Neural progenitor cell (in vitro differentiated cells): ENCODE results near the gene CRMP1. TPM values are rescaled to one million over a fixed set of nuclear protein-coding genes. Genes with fewer than 3 reads are reported as not detected.

ENCODE experiments used
- DNase-seq: peaks from one replicate; pipeline ENCODE4 v3.0.0-alpha.2; 2016; ENCODE audit warnings: low spot score
- H2AFZ ChIP-seq: fragments of 200-600 bp; sonication (generic); replicated peaks from 2 replicates; pipeline ENCODE4 v1.6.1; 2016; ENCODE audit warnings: antibody characterized with exemption
- H3F3A ChIP-seq: fragments of 200-600 bp; sonication (generic); 2 replicates; pipeline ENCODE4 v1.6.1; 2016; ENCODE audit warnings: antibody characterized with exemption, low read depth
- H3K27ac ChIP-seq: fragments of 200-600 bp; sonication (generic); 2 replicates; pipeline ENCODE4 v1.5.1; 2016; ENCODE audit warnings: mild to moderate bottlenecking
- H3K27me3 ChIP-seq: fragments of 200-600 bp; sonication (generic); 2 replicates; pipeline ENCODE4 v1.6.1; 2016; ENCODE audit warnings: mild to moderate bottlenecking, moderate library complexity
- H3K36me3 ChIP-seq: fragments of 200-600 bp; sonication (generic); 2 replicates; pipeline ENCODE4 v1.5.1; 2016
- H3K4me1 ChIP-seq: fragments of 200-600 bp; sonication (generic); 2 replicates; pipeline ENCODE4 v1.6.1; 2016; ENCODE audit warnings: mixed run types
- H3K4me2 ChIP-seq: fragments of 200-600 bp; sonication (generic); 2 replicates; pipeline ENCODE4 v1.6.1; 2016
- H3K4me3 ChIP-seq: fragments of 200-600 bp; sonication (generic); 2 replicates; pipeline ENCODE4 v1.5.1; 2016
- H3K79me2 ChIP-seq: fragments of 200-600 bp; sonication (generic); 2 replicates; pipeline ENCODE4 v1.6.1; 2016; ENCODE audit warnings: low read depth
- H3K9ac ChIP-seq: fragments of 200-600 bp; sonication (generic); 2 replicates; pipeline ENCODE4 v1.6.1; 2016
- H3K9me3 ChIP-seq: fragments of 200-600 bp; sonication (generic); 2 replicates; pipeline ENCODE4 v1.5.1; 2016; ENCODE audit warnings: low read depth
- H4K20me1 ChIP-seq: fragments of 200-600 bp; sonication (generic); 2 replicates; pipeline ENCODE4 v1.6.1; 2016; ENCODE audit warnings: low read depth
- H3K27ac Mint-ChIP-seq: 3 replicates; pipeline ENCODE4 v1.8.0; 2021; ENCODE audit warnings: mixed read lengths
- H3K27me3 Mint-ChIP-seq: 2 replicates; pipeline ENCODE4 v1.8.0; 2022; ENCODE audit warnings: low read depth, mild to moderate bottlenecking, inconsistent platforms, moderate library complexity, mixed read lengths; ENCODE audit not compliant: insufficient read depth
- H3K36me3 Mint-ChIP-seq: 3 replicates; pipeline ENCODE4 v1.8.0; 2021; ENCODE audit warnings: mixed read lengths
- H3K4me1 Mint-ChIP-seq: 3 replicates; pipeline ENCODE4 v1.8.0; 2021; ENCODE audit warnings: mixed read lengths
- H3K4me3 Mint-ChIP-seq: 3 replicates; pipeline ENCODE4 v1.8.0; 2021; ENCODE audit warnings: mild to moderate bottlenecking, moderate library complexity, mixed read lengths
- H3K9me3 Mint-ChIP-seq: 3 replicates; pipeline ENCODE4 v1.8.0; 2020; ENCODE audit warnings: mixed read lengths
- CTCF ChIP-seq: fragments of 200-600 bp; sonication (generic); IDR thresholded peaks from 2 replicates; pipeline ENCODE4 v1.5.1; 2017; ENCODE audit warnings: antibody characterized with exemption, mild to moderate bottlenecking
- EZH2 ChIP-seq: fragments of 200-600 bp; sonication (generic); IDR thresholded peaks from 2 replicates; pipeline ENCODE4 v1.6.1; 2017; ENCODE audit warnings: antibody characterized with exemption, mild to moderate bottlenecking, moderate library complexity
- EZH2phosphoT487 ChIP-seq: fragments of 200-600 bp; sonication (generic); IDR thresholded peaks from 2 replicates; pipeline ENCODE4 v1.6.1; 2017; ENCODE audit warnings: antibody characterized with exemption
- total RNA-seq: library from RNA; depleted of rRNA; stranded (reverse); fragments of >200 nt; gene quantifications from 2 replicates; pipeline ENCODE4 v1.2.3, GENCODE V29; 2015; ENCODE audit warnings: low replicate concordance

CRMP1 gene
- total RNA-seq, 1 donor from 2014 or later = 91.4 TPM

GRCh38 chr4:5928844-5929420 lies 36.0 kb upstream of the CRMP1 start:
- H4K20me1 ChIP-seq = no peaks in the 10 kb centered on the region
- DNase-seq = no peak
- H3K79me2 ChIP-seq = no peaks in the 10 kb centered on the region
- H3K4me1 Mint-ChIP-seq = peaks cover 38% of the 10 kb centered on the region
- TF ChIP-seq CTCF = no peak
- no peak for TF ChIP-seq EZH2phosphoT487
- H2AFZ ChIP-seq = no peak overlapping the region
- no peak overlapping the region for H3K4me2 ChIP-seq
- H3K27me3 Mint-ChIP-seq = peaks cover 6% of the 10 kb centered on the region
- H3K36me3 Mint-ChIP-seq = no peaks in the 10 kb centered on the region
- H3K4me3 ChIP-seq = no peak overlapping the region
- H3K9me3 Mint-ChIP-seq = no peaks in the 10 kb centered on the region
- no peak overlapping the region for H3K27ac Mint-ChIP-seq
- no peak overlapping the region for H3K4me3 Mint-ChIP-seq
- H3K9me3 ChIP-seq = no peaks in the 10 kb centered on the region
- H3K36me3 ChIP-seq = no peaks in the 10 kb centered on the region
- peaks cover 29% of the 10 kb centered on the region for H3K27me3 ChIP-seq
- no peak overlapping the region for H3K27ac ChIP-seq
- no peaks in the 10 kb centered on the region for H3K4me1 ChIP-seq
- no peaks in the 10 kb centered on the region for H3F3A ChIP-seq
- no peak overlapping the region for H3K9ac ChIP-seq

GRCh38 chr4:5928274-5928673 lies 35.4 kb upstream of the CRMP1 start:
- H3K79me2 ChIP-seq = no peaks in the 10 kb centered on the region
- H3K36me3 ChIP-seq = no peaks in the 10 kb centered on the region
- Mint-ChIP-seq H3K4me3 (no peak overlapping the region), H3K27me3 (peaks cover 6% of the 10 kb centered on the region), H3K36me3 (no peaks in the 10 kb centered on the region), H3K27ac (no peak overlapping the region), H3K4me1 (peaks cover 38% of the 10 kb centered on the region), H3K9me3 (no peaks in the 10 kb centered on the region)
- H3F3A ChIP-seq = no peaks in the 10 kb centered on the region
- H2AFZ ChIP-seq = no peak overlapping the region
- no peak overlapping the region for H3K4me2 ChIP-seq
- H3K27me3 ChIP-seq = peaks cover 23% of the 10 kb centered on the region
- no peaks in the 10 kb centered on the region for H4K20me1 ChIP-seq
- no peaks in the 10 kb centered on the region for H3K4me1 ChIP-seq
- no peak for DNase-seq
- H3K9ac ChIP-seq = no peak overlapping the region
- no peaks in the 10 kb centered on the region for H3K9me3 ChIP-seq
- TF ChIP-seq EZH2 = no peak
- no peak for TF ChIP-seq EZH2phosphoT487
- no peak for TF ChIP-seq CTCF
- H3K27ac ChIP-seq = no peak overlapping the region
- no peak overlapping the region for H3K4me3 ChIP-seq

- no peak for TF ChIP-seq EZH2
- TF ChIP-seq EZH2phosphoT487 = no peak
- TF ChIP-seq CTCF = no peak
- H3K27ac Mint-ChIP-seq = no peak overlapping the region
- no peak overlapping the region for H3K4me2 ChIP-seq
- H3K27ac ChIP-seq = no peak overlapping the region
- no peaks in the 10 kb centered on the region for H3K9me3 Mint-ChIP-seq
- no peak overlapping the region for H3K4me3 Mint-ChIP-seq
- H4K20me1 ChIP-seq = no peaks in the 10 kb centered on the region
- no peaks in the 10 kb centered on the region for H3K36me3 Mint-ChIP-seq
- H3K9ac ChIP-seq = no peak overlapping the region
- no peaks in the 10 kb centered on the region for H3K79me2 ChIP-seq
- no peak overlapping the region for H2AFZ ChIP-seq
- H3K27me3 Mint-ChIP-seq = peaks cover 4% of the 10 kb centered on the region
- H3K4me3 ChIP-seq = no peak overlapping the region
- no peak for DNase-seq
- H3K9me3 ChIP-seq = no peaks in the 10 kb centered on the region
- H3K4me1 ChIP-seq = no peaks in the 10 kb centered on the region
- peaks cover 18% of the 10 kb centered on the region for H3K27me3 ChIP-seq
- peaks cover 38% of the 10 kb centered on the region for H3K4me1 Mint-ChIP-seq
- H3F3A ChIP-seq = no peaks in the 10 kb centered on the region
- H3K36me3 ChIP-seq = no peaks in the 10 kb centered on the region
Observed at GRCh38 chr4:5927747-5928146, 34.9 kb upstream of the CRMP1 start.
